ENCODE results near the gene C19orf38.

- TF ChIP-seq CTCF (IDR thresholded peaks at IDR 0.05; ENCODE audit: poor library complexity, severe bottlenecking) = no peak
- no peak for TF ChIP-seq EZH2 (IDR thresholded peaks at IDR 0.05; ENCODE audit: borderline replicate concordance, insufficient read depth, low read length, poor library complexity, severe bottlenecking)
- TF ChIP-seq TAF1 (IDR thresholded peaks at IDR 0.05; ENCODE audit: low read depth) = no peak
- TF ChIP-seq REST (IDR thresholded peaks at IDR 0.05; ENCODE audit: borderline replicate concordance) = no peak
- no peak for TF ChIP-seq POLR2AphosphoS5 (IDR thresholded peaks at IDR 0.05)
- no peak for TF ChIP-seq MXI1 (conservative IDR thresholded peaks at IDR 0.05; ENCODE audit: poor library complexity, severe bottlenecking)
These were observed 13.0 kb downstream of the C19orf38 start for GRCh38 chr19:10861103-10861651.

Data from neural cell (in vitro differentiated cells).